Dedifferentiated amniotic fluid mesenchymal stem cell (primary cell): Measurements from ENCODE around the gene RAI14.
A peak's percentile ranks its signal among the peaks of the same experiment; 100 is the strongest.
"Not testable (repeated sequence)": the region's sequence is repeated elsewhere in the genome, so short reads cannot be mapped to it uniquely, and the experiment has no call there.

Experiments used
- DNase-seq: peaks from one replicate; pipeline ENCODE4 v3.0.0-alpha.2; 2016; ENCODE audit errors: extremely low spot score

The RAI14 gene

GRCh38 chr5:34818717-34819116 is 162.6 kb downstream of the RAI14 start:
- DNase-seq: no peak

DNA sequence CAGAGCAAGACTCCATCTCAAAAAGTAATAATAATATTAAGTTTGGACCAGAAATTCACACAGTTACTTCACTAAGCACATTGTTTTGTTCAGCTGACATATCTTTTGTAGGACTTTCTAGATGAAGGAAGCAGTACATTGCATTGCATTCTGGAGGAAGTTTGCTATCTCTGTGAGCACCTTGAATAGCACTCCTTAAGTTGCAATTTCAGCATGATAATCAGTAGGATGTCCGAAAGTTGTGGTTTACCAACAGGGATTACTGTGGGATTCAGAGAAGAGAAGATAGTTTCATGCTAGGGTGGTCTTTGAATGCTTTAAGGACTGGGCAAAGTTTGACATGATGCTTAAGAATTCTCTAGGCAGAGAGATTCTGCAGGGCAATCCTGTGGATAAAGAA is 164.5 kb downstream of the RAI14 start:
- DNase-seq: no peak

DNA sequence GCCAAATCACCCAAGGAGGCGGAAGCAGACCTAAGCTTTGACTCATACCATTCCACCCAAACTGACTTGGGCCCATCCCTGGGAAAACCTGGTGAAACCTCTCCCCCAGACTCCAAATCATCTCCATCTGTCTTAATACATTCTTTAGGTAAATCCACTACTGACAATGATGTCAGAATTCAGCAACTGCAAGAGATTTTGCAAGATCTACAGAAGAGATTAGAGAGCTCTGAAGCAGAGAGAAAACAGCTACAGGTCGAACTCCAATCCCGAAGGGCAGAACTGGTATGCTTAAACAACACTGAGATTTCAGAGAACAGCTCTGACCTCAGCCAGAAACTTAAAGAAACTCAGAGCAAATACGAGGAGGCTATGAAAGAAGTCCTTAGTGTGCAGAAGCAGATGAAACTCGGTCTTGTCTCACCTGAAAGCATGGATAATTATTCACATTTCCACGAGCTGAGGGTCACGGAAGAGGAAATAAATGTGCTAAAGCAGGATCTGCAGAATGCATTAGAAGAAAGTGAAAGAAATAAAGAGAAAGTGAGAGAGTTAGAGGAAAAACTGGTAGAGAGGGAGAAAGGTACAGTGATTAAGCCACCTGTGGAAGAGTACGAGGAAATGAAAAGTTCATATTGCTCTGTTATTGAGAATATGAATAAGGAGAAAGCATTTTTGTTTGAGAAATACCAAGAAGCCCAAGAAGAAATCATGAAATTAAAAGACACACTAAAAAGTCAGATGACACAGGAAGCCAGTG is 167.0 kb downstream of the RAI14 start:
- no peak for DNase-seq

DNA sequence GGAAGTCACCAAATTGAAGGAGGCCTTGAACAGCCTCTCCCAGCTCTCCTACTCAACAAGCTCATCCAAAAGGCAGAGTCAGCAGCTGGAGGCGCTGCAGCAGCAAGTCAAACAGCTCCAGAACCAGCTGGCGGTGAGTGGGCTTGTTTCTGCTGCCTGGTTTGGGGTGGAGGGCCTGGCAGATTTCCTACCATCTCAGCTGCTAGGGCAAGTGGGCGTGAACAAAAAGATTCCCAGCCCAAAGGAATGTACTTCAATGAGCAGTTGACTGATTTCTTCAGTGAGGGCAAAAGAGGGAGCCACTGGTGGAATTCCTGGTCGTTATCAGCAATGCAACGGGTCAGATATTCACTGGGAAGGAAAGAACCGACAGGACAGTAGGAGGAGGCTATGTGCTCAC is 170.2 kb downstream of the RAI14 start:
- DNase-seq: no peak

- no peak for DNase-seq
Observed at GRCh38 chr5:34827588-34828506, 171.7 kb downstream of the RAI14 start.

DNA sequence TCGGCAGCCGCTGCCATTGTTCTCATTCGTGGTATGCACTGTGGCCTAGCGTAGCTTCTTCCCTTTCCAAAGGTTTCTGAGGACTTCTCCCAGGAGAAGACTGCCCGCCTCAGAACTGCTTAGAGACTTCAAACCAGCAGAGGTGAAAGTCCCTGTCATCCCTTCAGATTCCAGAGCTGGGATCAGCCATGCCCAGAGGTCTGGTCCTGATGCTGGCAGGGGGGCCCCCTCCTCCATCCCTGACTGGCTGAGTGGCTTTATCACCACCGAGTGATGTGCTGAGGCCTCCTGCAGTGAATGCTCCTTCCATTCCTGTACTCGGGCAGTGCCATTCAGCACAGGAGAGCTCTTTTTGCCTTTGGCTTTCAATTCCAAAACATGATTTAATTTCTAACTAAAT is 174.7 kb downstream of the RAI14 start:
- DNase-seq: not testable (repeated sequence)

- no peak for DNase-seq
Observed at GRCh38 chr5:34831303-34831702, 175.2 kb downstream of the RAI14 start.

DNA sequence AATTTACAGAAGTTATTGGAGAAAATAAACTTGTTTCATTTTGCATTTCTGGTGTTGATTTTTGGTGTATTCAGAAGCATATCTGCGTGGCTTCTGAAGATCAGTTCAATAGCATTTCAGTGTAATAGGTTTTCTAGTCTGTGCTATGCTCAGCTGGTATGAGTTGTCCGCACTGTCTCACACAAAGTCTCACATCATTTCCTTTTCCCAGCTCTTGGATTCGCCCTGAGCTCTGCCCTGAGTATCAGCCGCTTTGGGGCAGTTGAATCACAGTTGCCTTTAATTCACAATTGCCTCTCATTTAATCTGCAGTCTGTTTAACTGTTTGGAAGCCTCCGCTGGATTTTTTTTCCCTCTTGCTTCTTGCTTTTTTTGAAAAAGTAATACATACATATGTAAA is 176.4 kb downstream of the RAI14 start:
- DNase-seq: no peak

DNA sequence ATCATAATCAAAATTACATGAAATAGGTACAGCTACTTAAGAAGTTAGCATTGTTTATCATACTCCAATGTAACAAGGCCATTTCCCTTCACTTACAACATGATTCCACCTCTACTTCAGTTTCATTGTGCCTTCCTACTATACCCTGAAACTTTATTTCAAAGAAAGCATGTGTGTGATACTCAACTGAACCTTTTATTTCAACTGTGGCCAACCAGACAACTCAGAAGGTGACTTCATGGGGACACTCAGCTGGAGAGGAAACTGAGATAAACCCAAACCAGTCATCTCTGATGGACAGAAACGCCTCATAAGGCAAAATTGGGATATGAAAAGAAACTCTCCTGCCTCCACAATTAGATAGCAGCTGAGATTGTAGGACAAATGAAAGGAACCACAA is 177.0 kb downstream of the RAI14 start:
- no peak for DNase-seq

GRCh38 chr5:34833976-34834793 is 178.1 kb downstream of the RAI14 start:
- no peak for DNase-seq

GRCh38 chr5:34834794-34835089 is 178.6 kb downstream of the RAI14 start:
- DNase-seq: no peak

- no peak for DNase-seq
Observed at GRCh38 chr5:34835664-34836063, 179.5 kb downstream of the RAI14 start.

GRCh38 chr5:34838785-34839714 is 182.9 kb downstream of the RAI14 start, which contains the start of gene TTC23L:
Gene TTC23L (plus strand): TSS chr5:34839164. CDS start chr5:34840672, 1,508 bp downstream.
- DNase-seq: peak; percentile 58

GRCh38 chr5:34841816-34842215 is 185.7 kb downstream of the RAI14 start:
- no peak for DNase-seq

DNA sequence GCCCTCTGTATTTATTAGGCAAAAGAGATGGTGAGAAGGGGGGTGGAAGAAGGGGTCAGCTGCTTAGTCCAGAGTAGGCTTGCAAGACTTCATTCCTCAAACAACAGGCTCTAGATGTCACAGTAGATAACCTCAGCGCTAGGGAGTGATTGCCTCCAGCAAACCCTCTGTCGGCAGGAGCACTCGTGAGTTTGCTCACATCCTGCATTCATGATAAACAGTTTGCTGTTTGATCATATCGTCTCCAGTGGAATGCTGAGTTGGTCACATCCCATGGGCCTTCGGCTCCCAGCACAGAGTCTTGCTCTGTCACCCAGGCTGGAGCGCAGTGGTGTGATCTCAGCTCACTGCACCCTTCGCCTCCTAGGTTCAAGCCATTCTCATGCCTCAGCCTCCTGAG is 186.4 kb downstream of the RAI14 start:
- no peak for DNase-seq

- no peak for DNase-seq
Observed at GRCh38 chr5:34843497-34843896, 187.4 kb downstream of the RAI14 start.

- no peak for DNase-seq
Observed at GRCh38 chr5:34844106-34844505, 188.0 kb downstream of the RAI14 start.

DNA sequence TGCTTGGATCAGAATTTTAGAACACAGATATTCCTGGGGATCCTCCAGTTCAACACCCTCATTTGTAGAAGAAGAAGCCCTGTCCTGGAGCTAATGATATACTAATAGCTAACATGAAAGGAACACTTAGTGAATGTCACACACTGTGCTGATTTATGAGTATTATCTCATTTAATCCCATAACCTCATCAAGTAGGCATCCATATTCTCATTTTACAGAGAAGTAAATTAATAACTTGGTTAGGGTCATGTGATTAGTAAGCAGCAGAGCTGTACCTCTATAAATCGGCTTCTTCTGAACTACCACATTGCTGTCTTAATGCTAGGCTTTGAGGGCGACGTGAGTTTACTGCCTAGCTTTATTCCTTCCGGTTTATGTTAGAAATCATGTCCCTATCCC is 188.9 kb downstream of the RAI14 start:
- DNase-seq: no peak

DNA sequence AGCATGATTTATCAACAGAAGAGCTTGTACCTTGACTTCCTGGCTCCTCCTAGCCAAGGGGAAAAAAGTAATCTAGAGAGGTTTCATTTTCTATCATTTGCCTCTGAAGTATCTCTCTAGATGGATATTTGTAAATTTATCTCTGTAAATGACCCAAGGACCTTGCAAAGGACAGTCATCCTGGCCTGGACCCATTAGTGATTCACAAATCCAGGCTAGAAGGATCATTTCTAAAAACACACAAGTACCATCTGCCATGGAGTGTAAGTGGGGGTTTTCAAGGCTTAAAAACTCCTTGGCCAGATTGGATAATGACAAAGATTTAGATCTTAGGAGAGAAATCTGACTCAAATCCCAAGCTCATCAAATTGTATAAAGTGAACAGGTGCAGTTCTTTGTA is 190.9 kb downstream of the RAI14 start:
- no peak for DNase-seq

- DNase-seq: no peak
Observed at GRCh38 chr5:34847552-34847951, 191.4 kb downstream of the RAI14 start.

DNA sequence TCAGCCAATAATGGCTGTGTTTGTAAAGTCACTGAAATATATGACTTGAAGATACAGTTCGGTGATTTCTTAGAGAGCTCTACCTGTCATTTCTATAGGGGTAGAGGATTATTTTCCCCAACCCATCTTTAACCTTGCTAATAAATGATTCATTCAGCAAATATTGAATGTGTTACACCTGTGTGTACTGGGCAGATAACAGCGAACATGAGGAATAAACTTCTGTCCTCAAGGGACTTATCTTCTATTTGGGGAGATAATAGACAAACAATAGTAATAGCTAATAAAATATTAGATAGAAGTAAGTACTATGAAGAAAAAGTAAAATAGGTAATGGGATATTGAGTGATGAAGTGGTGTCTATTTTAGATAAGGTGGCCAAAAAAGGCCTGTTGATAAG is 192.1 kb downstream of the RAI14 start:
- DNase-seq: no peak
